RWPE2 (cell line): ENCODE data around the gene MRPS26.

Experiments
- ATAC-seq: fragments of 200-7000 bp; cut with Tn5 transposase; 3 replicates; pipeline ENCODE4 v1.9.1; 2021; ENCODE audit warnings: low read depth
- DNase-seq: peaks from one replicate; pipeline ENCODE4 v3.0.0-alpha.2; 2020; ENCODE audit warnings: low spot score
- H3K27ac ChIP-seq: fragments of 450-650 bp; 2 replicates; pipeline ENCODE4 v1.5.1; 2017; ENCODE audit warnings: mild to moderate bottlenecking; ENCODE audit not compliant: poor library complexity, severe bottlenecking
- H3K27me3 ChIP-seq: fragments of 250-450 bp; sonication (Bioruptor Pico); 2 replicates; pipeline ENCODE4 v1.5.1; 2021; ENCODE audit warnings: mild to moderate bottlenecking, moderate library complexity; ENCODE audit not compliant: insufficient read depth, poor library complexity, severe bottlenecking
- H3K36me3 ChIP-seq: fragments of 250-450 bp; sonication (Bioruptor Pico); 2 replicates; pipeline ENCODE4 v1.5.1; 2020; ENCODE audit warnings: low read depth, mild to moderate bottlenecking, moderate library complexity
- H3K4me1 ChIP-seq: fragments of 250-450 bp; sonication (Bioruptor Pico); 2 replicates; pipeline ENCODE4 v1.5.1; 2021; ENCODE audit warnings: mild to moderate bottlenecking, moderate library complexity; ENCODE audit not compliant: insufficient read depth, poor library complexity, severe bottlenecking
- H3K4me3 ChIP-seq: fragments of 250-450 bp; sonication (Bioruptor Pico); 2 replicates; pipeline ENCODE4 v1.5.1; 2021; ENCODE audit warnings: mild to moderate bottlenecking, moderate library complexity; ENCODE audit not compliant: severe bottlenecking
- H3K9me3 ChIP-seq: fragments of 250-450 bp; sonication (Bioruptor Pico); 2 replicates; pipeline ENCODE4 v1.5.1; 2021; ENCODE audit warnings: mild to moderate bottlenecking, moderate library complexity; ENCODE audit not compliant: severe bottlenecking
- TF ChIP-seq, protein P1 (sequence below): fragments of 450-650 bp; IDR thresholded peaks from one replicate; pipeline ENCODE4 v1.5.1; 2017; ENCODE audit warnings: mild to moderate bottlenecking, moderate library complexity; ENCODE audit not compliant: poor library complexity, severe bottlenecking

MRPS26 gene

DNA sequence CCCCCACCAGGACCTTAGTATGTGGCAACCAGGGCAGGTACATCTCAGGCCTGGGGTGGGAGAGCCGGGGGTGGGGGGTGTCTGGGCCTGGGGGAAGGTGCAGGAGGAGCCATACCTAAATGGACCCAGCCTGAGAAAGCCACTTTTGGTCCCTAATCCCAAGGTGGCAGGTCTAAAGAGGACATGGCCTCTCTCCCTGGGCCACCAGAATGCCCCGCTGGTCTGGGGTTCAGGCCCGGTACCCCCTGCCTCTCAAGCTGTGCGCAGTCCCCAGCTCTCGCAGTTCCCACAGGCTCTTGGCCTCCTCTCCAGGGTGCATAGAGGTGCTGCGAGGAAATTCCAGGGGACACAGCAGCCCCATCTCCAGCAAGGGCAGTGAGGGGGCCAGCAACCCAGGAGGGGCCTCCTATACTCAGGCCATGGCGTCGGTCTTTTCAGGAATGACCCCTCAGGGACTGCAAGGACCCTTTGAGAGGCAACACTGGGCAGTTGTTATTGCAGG, 39.8 kb downstream of the MRPS26 start:
- ATAC-seq: no peak

DNA sequence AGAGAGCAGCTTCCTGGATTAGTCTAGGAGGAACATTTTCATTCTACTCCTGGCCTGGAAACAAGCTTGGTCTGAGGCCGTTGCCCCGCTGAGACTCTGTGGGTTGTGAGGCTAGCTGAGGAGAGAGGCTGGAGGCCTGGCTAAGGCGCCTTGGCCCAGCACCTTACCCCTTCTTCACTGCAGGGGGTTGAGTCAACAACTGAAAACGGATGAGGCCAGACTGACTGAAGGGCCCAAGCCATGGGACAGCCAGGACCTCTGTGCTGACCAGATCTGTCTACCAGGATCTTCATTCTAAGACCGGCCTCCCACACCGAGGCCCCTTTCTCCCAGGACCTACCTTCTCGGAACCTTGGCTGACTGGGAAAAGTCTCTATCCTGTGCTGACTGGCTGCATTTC, 42.2 kb downstream of the MRPS26 start:
- TF ChIP-seq, protein P1, sequence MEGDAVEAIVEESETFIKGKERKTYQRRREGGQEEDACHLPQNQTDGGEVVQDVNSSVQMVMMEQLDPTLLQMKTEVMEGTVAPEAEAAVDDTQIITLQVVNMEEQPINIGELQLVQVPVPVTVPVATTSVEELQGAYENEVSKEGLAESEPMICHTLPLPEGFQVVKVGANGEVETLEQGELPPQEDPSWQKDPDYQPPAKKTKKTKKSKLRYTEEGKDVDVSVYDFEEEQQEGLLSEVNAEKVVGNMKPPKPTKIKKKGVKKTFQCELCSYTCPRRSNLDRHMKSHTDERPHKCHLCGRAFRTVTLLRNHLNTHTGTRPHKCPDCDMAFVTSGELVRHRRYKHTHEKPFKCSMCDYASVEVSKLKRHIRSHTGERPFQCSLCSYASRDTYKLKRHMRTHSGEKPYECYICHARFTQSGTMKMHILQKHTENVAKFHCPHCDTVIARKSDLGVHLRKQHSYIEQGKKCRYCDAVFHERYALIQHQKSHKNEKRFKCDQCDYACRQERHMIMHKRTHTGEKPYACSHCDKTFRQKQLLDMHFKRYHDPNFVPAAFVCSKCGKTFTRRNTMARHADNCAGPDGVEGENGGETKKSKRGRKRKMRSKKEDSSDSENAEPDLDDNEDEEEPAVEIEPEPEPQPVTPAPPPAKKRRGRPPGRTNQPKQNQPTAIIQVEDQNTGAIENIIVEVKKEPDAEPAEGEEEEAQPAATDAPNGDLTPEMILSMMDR: no peak
- Histone ChIP-seq H3K27ac (no peak overlapping the region), H3K4me3 (no peak overlapping the region), H3K36me3 (no peaks in the 10 kb centered on the region), H3K9me3 (no peaks in the 10 kb centered on the region), H3K4me1 (no peaks in the 10 kb centered on the region), H3K27me3 (peaks cover 19% of the 10 kb centered on the region)
- no peak for DNase-seq
- ATAC-seq: no peak

More for the DNA sequence above, 39.8 kb downstream of the MRPS26 start:
- Histone ChIP-seq H3K4me3 (no peak overlapping the region), H3K27ac (no peak overlapping the region), H3K9me3 (no peaks in the 10 kb centered on the region), H3K36me3 (no peaks in the 10 kb centered on the region), H3K27me3 (peaks cover 26% of the 10 kb centered on the region), H3K4me1 (no peaks in the 10 kb centered on the region)
- TF ChIP-seq, protein P1: no peak
- DNase-seq: no peak

DNA sequence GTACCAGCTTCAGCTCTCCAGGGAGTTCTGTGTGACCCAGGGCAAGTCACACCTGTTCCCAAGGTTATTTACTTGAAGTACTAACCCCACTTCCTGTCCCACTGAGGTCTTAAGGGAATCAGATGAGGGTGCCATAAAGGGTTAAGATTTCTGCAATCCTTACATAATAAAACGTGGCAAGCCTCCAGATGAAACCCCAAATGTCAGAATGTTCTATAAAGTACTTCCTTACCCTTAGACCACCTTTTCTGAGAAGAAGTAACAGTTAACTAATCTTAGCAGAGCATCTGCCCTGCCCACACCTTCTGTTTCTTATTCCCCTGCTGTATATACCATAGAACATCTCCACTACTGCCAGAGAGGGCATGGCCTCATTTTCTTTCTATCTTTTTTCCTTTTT, 44.7 kb downstream of the MRPS26 start:
- no peak for DNase-seq
- Histone ChIP-seq H3K27ac (no peak overlapping the region), H3K27me3 (peaks cover 9% of the 10 kb centered on the region), H3K36me3 (no peaks in the 10 kb centered on the region), H3K4me1 (peaks cover 4% of the 10 kb centered on the region), H3K9me3 (no peaks in the 10 kb centered on the region), H3K4me3 (no peak overlapping the region)
- TF ChIP-seq, protein P1: no peak
- ATAC-seq: no peak

DNA sequence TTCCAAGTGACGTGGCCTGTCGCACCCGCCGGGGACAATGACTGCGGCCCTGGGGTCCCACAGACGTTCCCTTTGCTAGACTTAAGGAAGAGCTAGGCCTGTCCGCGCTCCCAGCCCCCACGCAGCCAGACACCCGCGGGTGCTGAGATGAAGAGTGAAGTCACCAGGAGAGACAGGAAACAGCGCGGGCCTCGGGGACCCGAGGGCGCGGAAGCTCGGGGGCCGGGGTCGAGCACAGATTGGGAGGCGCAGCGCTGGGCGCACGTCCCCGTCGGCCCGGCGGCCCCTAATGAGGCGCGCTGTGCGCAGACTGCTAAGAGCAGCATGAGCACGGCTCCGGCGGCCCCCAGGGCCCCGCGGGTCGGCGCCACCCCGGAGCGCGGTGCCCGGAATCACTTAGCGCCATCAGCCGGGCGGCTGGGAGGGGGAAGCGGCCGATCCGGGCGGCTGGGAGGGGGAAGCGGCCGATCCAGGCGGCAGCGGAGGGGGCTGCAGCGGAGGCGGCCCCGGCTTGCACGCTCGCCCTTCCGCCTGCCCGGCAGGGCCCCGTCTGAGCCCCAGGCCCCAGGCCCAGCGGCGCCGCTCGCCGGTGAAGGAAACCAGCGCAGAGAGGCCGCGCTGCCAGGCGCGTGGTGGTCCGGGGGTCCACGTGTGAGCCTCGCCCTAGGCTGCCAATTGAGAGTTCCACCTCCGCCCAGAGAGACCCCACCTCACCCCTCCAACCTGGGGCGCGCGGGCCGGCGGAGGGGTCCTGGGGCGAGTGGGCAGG, 46.9 kb downstream of the MRPS26 start:
- TF ChIP-seq, protein P1: no peak
- peaks cover 9% of the 10 kb centered on the region for H3K27me3 ChIP-seq
- H3K27ac ChIP-seq: no peak overlapping the region
- H3K36me3 ChIP-seq: no peaks in the 10 kb centered on the region
- H3K9me3 ChIP-seq: no peaks in the 10 kb centered on the region
- no peak for DNase-seq
- no peak for ATAC-seq
- H3K4me3 ChIP-seq: no peak overlapping the region
- peaks cover 4% of the 10 kb centered on the region for H3K4me1 ChIP-seq

DNA sequence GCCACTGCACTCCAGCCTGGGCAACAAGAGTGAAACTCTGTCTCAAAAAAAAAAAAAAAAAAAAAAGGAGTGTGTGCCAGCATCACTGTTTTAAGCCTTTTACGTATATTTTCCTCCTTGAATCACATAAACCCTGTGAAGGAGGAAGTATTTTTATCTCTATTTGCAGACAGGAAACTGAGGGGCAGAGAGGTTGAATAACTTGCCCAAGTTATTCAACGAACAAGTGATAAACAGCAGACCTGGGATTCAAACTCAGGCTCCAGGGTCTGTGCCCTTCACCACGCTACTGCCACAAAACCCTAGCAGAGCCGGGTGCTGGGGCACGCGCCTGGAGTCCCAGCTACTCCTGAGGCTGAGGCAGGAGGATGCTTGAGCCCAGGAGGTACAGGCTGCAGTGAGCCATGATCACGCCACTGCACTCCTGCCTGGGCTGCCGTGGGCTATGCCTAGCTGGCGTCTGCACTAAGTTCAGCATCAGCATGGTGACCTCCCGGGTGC, 48.1 kb downstream of the MRPS26 start:
- Histone ChIP-seq H3K27me3 (peaks cover 9% of the 10 kb centered on the region), H3K9me3 (no peaks in the 10 kb centered on the region), H3K4me3 (no peak overlapping the region), H3K36me3 (no peaks in the 10 kb centered on the region), H3K4me1 (peaks cover 4% of the 10 kb centered on the region), H3K27ac (no peak overlapping the region)
- TF ChIP-seq, protein P1: no peak
- DNase-seq: no peak
- no peak for ATAC-seq
